GM19452 (cell line): Measurements from ENCODE around the gene ABCB9.

Experiments used
- ATAC-seq: cut with Tn5 transposase; IDR thresholded peaks from one replicate; pipeline ENCODE4 v1.9.1; 2021; ENCODE audit not compliant: unreplicated experiment

The ABCB9 gene

GRCh38 chr12:122995503-122996187, 29.4 kb upstream of the ABCB9 start:
- ATAC-seq, result no peak

GRCh38 chr12:122994781-122995502, 28.7 kb upstream of the ABCB9 start:
- no peak for ATAC-seq

GRCh38 chr12:122994140-122994675, 27.9 kb upstream of the ABCB9 start:
- no peak for ATAC-seq

- no peak for ATAC-seq
Measured at GRCh38 chr12:122992386-122992785, 26.1 kb upstream of the ABCB9 start.

- ATAC-seq, result no peak
Measured at GRCh38 chr12:122991623-122992275, 25.5 kb upstream of the ABCB9 start.

DNA sequence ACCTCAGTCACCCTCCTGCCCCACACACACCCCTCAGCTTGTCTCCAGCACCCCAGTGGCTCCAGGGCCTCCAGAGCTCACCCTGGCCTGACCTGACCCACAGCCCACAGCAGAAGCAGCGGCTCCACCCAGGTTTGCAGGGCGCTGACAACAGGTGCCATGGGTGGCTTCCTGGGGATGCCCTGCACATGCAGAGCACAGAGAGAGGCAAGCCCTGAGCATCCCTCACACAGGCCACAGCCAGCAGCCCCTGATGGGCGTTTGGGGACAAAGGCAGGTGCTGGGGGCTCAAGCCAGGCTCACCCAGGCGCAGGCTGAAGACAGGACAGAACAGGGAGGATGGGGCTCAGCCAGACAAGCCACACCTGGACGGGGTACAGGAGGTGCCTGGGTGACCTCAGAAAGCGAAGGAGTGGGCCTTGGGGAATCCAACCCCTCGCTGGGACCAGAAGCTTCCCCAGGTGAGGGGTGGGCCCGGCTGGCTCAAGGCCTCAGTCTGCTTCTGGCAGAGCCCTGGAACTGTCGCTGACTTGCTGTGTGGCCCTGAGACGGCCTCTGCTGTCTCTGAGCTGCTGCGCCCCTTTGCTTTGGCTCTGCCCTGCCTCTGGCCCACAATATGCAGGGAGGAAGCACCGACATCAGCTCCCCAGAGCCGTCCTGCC, 24.8 kb upstream of the ABCB9 start:
- no peak for ATAC-seq

GRCh38 chr12:122990561-122990960, 24.3 kb upstream of the ABCB9 start:
- ATAC-seq, result no peak

DNA sequence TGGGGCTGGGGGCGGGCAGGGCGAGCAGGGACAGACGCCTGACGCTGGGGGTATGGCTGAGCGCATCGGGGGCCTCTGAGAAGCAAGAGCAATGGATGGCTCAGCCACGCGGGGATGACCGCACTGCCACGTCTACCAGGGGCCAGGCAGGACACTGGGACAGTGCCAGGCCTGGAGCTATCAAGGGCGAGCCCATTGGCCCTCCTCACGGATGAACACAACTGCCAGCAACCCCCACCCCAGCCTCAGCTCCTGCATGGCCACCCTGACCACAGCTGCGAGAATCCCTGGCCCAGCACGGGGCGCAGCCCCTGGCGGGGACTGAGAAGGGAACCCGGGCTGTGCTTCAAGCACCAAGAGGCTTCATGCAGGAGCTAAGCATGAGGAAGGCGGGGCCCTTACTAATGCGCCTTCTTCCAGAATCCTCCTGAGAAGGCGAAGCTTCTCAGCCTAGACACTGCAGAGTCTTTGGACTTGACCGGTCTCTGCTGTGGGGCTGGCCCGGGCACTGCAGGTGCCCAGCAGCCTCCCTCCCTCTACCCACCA, 23.7 kb upstream of the ABCB9 start:
- no peak for ATAC-seq

DNA sequence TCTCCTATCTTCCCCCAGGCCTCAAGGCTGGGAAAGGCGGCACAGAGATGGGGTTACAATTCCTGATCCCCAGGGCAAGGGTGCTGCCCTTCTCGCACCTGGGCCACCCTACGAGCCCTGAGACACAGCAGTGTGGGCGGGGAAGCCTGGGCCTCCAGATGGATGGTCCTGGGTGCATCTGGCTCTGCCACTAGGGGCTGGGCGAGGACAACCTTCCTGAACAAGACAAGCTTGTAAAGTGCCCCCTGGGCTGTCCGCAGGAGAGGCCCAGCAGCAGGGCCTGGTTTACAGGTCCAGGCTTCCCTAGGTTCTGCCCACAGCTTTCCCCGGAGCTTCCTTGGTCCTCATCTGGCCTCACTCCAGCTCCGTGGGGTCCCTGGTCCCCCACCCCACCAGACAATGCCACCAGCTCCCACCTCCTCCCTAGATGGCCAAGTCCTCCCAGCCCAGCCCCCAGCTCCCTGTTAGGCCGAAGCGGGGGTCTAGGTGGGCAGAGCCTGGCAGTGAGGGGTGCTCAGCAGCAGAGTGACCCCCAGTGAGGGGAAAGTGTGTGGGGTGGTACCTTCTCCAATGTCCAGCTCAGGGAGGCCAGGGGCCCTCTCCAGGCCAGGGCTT, 23.1 kb upstream of the ABCB9 start:
- no peak for ATAC-seq

- ATAC-seq, result no peak
Measured at GRCh38 chr12:122988612-122989212, 22.4 kb upstream of the ABCB9 start.

- ATAC-seq, result no peak
Measured at GRCh38 chr12:122988036-122988435, 21.8 kb upstream of the ABCB9 start.

DNA sequence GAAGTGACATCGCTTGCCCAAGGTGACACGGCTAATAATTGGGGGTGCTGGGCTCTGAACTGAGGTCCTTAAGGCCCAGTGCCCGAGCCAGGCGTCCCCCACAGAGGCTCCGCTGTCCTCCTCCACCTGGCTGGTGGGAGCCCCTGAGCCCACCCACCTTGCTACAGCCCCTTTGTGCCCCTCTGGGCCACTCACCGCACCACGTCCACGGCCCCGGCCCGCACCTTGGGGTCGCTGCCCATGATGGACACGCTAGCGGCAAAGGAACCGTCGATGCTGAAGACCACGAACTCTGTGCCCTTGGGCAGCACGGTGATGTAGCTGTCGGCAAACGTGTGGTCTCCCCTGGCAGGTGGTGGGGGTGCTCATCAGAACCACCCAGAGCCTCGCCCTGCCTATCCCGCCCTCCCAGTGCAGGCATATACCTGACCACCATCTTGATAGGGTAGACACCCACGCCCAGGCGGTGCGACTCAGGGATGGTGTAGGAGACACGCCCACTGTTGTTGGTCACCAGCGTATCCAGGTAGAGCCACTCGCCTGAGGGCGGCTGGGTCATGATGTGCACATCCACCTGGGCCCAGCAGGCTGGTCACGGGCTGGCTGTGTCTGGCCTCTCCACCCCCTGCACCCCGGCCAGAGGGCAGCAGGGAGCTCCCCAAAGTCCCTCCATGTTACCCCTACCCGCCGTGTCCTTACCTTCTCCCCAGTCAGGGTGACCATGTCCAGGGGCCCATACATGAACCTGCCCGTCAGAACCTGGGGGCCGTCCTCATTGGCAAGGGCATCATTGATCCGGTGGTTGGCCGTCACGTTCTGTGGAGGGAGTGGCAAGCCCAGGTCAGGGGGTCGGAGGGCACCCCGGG, 21.1 kb upstream of the ABCB9 start:
- no peak for ATAC-seq

DNA sequence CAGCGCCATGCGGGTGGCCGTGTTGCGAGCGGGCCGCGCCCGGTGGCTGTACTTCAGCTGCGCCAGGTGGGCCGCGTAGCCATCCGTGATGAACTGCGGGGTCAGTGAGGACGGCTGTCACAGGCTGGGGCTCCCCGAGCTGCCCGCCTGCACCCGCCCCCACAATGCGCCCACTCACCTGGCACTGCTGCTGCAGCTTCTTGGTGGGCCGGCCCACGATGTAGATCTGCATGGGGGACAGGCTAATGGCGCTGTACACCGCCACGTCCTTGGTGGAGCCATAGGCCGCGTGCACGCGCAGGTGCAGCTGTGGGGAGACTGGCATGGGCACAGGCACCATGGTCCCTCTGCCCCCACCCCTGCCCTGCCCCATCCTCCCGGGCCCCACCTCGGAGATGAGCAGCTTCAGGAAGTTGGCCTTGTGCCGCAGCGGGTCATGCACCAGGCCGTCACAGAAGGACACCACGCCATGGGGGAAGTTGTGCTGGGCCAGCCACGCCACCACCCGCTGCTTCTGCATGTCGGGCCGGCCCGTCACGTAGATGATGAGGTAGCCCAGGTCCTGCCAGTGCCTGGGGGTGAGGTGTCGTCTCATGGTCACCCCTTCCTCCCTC, 20.1 kb upstream of the ABCB9 start:
- ATAC-seq, result no peak

GRCh38 chr12:122985338-122986257, 19.3 kb upstream of the ABCB9 start:
- ATAC-seq, result no peak

- ATAC-seq, result no peak
Measured at GRCh38 chr12:122984612-122985337, 18.5 kb upstream of the ABCB9 start.

DNA sequence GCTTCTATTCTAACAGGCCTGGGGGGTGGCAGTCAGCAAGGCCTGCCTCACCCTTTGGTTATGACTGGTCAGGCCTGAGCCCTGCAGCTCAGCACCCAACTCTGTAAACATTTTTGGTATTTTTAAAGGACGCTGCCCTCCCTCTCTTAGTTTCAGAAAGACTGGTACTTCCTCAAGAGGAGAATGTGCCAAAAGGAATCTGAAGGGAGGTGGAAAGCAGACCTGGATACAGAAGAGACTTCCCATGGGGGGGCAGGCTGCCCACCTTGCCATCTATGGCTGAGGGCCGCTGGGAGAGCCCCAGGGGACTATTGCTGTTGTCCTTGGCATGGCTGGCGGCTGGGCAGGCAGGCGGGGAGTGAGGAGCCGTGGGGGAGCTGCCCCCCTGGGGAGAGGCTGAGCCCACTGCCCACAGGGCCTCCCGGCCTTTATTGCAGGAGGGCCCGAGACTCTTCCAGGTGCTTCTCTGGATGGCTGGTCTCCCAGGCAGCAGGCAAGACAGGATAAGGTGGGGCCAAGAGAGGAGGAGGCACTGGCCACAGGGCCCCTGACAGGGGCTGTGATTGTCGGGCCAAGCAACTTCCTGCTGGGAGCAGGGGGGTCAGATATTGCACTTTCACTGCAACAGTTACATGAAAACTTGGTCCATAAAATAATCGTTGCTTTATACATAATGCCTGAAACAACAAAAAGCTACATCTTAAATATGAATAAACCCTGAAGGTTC, 17.7 kb upstream of the ABCB9 start:
- no peak for ATAC-seq
